Eye (tissue), 1 donor: ENCODE measurements around the gene METRN.
"Not testable (repeated sequence)": the region's sequence is repeated elsewhere in the genome, so short reads cannot be mapped to it uniquely, and the experiment has no call there.

ENCODE experiments used
- DNase-seq: peaks from one replicate; pipeline ENCODE4 v3.0.0-alpha.2; 2015

METRN gene

DNA sequence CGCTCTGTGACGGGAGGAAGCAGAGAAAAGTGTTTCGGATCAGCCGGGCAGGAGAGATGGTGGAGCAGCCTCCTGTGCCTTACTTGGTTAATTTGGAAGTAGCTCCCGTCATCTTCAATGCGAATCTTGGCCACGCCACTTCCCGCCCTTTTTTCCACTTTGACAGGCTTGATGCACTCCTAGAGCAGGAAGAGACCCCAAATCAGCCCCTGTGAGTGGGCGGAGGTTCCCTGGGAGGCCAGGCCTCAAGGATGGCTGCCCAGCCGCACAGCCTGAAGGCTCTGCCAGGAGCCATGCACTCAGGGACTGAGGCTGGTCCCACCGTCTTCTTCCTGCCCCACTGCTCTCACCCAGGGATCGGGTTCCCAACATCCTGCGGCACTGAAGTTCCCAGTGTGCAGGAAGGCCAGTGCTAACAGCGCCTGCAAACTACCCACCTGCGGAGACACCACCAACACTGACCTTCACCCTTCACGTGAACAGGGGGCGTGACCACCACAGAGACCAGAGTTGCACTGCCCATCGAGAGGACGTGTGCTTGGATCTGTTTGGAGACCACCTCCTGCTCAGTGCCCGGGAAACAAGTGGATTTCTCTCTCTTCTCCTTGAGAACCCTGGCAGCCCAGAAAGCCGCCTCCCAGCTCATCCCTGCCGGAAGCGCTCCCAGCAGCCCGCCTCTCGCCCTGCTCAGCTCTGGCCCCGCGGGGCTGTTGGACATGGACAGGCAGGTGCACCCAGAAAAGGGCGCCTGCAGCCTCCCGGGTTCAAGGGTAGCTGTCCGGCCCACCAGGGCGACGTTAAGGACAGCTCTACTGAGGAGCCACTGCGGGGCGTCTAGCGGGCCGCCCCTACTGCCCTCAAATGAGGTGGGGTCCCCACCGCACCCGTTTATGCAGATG is 24.9 kb downstream of the METRN start:
- no peak for DNase-seq

DNA sequence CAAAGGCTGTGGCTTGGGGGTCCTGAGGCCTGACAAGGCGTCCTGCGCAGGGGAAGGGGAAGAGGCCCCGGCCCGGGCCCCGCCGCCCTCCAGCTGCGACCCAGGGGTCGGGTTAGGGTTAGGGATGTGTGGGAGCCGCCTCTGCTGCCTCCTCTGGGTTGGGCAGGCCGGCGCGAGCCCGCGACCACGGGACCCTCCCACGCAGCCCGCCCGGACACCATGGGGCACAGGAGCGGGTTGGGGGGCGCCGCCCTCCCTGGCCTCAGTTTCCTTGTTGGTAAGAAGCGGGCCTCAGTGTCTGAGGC is 25.5 kb downstream of the METRN start:
- DNase-seq: no peak

DNA sequence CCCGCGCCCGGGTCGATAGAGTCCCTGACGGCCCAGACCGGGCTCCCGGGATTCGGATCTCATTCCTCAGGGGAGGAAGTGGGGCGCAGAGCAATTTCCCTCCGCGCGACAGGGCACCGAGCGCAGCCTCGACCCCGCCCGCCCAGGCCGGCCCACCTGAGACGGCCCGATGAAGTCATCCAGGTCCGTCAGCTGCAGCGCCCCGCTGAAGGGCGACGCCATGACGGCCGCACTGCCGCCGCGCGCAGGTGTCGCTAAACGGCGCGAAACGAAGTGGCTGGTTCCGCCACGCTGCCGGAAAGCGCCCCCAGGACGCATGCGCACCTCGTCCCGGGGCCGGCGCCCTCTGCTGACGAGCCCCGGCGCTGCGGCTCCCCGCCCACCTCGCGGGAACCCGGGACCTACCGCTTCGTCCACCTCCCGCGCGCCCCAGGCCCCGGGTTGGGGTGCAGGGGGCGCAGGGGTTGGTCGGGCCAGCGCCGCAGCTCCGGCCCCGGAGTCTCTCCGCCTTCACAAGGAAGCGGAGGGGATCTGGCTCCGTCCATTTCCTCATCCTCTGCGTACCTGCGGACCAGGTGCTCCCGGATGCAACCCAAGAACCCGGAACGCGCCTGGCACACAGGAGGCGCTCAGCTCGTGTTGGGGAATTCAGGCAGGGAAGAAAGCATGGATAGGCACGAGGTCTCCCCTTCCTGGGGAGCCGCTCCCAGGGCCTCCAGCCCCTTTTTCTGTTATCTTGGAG is 26.0 kb downstream of the METRN start, which contains the start of gene CIAO3:
TSS of gene CIAO3 (minus strand) at position 234 of the 742 bp plus-strand sequence. CDS start at position 222, 12 bp downstream.
- peak; percentile 95 for DNase-seq

DNA sequence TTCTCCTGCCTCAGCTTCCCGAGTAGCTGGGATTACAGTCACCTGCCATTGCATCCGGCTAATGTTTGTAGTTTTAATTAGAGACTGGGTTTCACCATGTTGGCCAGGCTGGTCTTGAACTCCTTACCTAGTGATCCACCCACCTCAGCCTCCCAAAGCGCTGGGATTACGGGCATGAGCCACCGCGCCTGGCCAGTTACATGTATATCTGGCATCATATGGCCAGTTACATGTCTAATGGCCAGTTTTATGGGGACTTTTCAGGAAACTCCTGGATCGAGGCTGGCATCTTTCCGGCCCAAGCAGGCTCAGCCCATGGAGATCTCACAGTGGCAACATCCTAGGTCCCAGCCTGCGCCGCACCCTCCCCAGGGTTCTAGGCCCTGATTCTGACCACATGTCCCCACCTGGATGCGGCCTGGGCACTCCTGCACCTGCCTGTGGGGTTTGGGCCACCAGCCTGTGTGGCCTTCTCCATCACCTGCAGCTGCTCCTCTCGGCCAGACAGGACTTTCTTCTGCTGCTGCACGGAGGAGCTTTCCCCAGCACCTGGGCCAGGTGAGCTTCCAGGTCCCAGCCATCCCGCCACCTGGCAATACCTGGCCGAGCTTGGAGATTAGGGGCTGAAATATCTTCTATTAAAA is 27.2 kb downstream of the METRN start:
- DNase-seq: no peak

DNA sequence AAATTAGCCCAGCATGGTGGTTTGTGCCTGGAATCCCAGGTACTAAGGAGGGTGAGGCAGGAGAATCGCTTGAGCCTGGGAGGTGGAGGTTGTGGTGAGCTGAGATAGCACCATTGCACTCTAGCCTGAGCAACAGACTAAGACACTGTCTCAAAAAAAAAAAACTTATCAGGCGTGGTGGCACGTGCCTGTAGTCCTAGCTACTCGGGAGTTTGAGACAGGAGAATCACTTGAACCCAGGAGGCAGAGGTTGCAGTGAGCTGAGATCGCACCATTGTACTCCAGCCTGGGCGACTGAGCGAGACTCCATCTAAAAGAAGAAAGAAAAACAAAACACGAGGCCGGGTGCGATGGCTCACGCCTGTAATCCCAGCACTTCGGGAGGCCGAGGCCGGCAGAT is 28.0 kb downstream of the METRN start:
- not testable (repeated sequence) for DNase-seq

DNA sequence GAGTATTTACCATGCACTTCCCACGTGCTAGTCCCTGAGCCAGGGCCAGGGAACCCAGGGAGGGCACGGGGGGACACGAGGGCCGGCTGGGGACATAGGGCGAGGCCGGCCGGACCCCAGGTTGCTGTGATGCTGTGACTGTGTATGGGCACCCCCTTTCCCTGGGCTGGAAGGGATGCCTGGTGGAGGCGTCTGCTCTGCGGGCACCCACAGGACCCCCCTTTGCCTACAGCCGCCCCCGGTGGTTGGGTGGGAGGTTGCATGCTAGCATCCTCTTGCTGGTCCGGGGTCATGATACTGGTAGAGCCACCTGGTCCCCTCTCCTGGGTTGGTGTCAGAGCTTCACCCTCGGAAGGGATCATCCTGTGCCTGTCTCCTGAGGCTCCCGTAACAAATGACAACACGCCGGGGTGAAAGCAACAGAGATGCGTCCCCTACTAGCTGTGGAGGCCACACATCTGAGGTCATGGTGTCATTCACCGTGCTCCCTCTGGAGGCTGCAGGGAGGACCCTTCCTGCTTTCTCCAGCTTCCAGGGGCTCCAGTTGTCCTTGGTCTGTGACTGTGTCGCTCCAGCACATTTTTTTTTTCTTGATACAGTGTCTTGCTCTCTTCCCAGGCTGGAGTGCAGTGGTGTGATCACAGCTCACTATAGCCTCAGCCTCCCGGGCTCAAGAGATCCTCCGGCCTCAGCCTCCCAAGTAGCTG is 29.0 kb downstream of the METRN start:
- no peak for DNase-seq

DNA sequence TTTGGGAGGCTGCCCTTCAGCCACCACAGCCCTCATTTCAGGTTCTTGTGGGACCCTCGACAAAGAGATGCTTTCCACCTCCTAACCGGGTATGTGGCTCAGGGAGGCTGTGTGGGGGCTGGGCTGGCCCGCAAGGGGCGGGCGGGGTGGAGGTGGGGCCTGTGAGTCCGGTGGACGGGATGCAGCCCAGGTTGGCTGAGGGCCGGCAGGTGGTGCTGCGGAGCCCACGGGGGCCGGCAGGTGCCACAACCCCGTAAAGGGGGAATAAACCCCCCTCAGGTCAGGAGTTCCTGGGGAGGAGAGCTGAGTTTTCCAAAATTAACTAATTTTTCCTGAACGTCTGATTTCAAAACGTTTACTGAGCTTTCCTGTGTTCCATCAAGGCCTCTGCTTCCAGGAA is 30.8 kb downstream of the METRN start:
- DNase-seq: no peak

DNA sequence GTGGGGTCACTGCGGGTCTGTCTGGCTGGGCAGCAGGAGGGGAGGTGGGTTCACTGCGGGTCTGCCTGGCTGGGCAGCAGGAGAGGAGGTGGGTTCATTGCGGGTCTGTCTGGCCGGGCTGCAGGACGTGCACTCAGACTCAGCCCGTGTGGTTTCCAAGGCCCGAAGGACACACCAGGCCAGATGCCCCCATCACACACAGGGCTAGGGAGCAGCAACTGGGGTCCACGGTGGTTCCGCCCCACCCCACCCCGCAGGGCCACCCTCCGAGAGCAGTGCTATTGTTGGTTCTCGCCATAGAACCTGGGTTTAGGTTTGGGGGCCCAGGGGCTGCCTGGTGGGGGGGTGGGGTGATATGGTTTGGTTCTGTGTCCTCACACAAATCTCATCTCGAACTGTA is 31.7 kb downstream of the METRN start:
- no peak for DNase-seq

DNA sequence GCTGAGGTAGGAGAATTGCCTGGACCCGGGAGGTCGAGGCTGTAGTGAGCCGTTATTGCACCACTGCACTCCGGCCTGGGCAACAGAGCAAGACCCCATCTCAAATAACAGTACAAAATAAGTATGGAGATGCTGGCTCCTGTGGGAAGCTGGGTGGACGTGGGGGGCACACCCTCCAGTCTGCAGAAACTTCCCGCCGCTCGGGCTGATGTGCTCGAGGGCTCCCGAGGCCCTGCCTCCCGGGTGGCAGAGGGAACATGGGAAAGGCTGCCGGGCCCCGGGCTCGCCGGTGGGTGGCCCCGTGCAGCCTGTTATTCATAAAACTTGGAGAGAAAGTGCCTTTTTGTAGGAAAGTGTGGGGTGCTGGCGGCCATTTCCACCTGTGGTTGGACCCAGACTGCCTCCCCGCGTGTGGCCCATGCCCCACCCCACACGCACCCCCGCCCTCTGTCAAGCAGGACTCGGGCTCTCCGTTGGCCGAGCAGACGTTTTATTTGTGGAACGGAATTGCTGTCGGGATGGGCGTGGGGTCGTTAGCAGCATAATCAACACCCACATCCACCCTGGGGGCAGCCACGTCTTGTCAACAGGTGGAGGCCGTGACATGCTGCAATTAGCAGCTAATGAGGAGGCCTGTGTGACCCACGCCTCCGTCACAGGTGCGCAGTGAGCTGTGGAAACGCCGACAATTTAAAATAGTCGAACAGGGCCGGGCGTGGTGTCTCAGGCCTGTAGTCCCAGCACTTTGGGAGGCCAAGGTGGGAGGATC is 33.2 kb downstream of the METRN start:
- no peak for DNase-seq

DNA sequence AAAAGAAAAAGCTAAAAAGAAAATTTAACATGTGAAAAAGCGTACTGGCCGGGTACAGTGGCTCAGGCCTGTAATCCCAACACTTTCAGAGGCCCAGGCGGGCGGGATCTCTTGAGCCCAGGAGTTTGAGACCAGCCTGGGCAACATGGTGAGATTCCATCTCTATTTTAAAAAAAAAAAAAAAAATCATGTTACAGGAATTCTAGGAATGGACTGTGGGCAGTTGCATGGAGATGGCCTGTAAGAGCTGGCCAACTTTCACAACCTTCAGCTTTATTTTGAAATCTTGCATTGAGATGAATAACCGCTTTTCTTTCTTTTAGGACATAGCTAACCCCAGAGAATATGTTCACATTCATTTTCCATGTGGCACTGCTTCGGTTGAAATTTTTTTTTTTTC is 34.1 kb downstream of the METRN start:
- DNase-seq: no peak

DNA sequence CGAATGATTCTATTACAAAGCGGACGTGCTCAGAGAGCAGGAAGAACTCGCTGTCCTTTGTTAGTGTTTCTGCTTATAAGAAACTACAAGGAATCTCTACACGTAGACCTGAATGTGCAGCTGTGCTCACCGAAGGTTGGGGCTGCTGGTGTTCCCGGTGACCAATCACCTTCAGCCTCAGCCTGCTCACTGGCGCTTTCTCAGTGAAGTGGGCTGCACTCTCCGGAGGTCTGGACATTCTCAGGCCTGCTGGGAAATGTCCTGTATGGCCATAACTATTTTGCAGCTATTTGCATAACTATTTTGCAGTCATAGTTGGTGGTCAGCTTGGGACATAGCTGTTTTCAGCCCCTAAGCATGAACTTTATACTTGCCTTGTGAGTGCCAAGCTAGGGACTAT is 35.6 kb downstream of the METRN start:
- DNase-seq: no peak

DNA sequence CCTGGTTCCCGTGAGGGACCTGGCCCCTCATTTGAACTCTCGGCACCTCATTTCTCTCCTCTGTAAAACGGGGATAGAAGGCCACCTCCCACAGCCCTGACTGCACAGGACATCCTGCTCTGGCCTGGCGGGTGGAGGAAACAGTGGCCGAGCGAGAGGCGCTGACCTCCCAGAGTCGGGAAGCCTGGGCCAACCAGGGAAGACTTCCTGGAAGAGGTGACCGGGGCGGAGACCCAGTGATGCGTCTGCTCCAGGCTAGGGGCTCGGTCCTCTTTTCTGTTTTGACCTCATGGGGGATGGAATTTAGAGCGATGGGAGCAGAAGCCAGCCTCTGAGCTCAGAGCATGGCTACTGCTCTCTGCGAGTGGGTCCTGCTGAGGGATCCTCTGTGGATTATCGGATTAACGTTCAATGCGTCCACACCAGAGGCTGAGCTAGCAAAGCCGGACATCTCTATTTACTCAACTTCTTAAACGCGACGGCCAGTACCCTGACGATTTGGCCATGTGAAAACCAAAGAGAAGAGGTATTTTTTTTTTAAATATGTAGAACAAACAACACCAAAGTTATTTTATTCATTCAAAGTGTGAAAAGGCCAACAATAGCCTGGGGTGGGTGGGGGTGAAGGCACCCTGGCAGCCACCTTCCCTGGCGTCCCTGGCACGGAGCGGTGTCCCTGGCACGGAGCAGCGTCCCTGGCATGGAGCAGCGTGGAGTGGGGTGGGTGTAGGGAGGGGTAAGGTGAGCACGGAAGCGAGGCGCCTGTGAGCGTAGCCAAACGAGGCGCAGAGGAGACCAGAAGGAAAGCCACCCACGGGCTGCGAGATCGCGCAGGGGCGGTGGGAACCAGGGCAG is 36.5 kb downstream of the METRN start:
- DNase-seq: no peak

DNA sequence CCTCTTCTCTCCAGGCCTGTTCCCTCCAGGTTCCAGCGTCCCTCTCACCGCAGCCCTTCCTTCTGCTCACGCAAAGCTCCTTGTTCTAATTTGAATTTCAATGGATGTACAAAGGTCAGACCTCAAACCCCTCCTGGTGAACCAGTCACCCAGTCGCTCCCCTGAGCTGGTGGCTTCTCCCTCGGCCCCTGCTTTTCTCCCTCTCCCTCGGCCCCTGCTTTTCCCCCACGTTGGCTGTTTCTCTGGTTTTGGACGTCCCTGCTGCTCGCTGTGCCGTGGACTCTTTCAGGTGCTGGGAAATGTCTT is 37.0 kb downstream of the METRN start:
- DNase-seq: no peak

DNA sequence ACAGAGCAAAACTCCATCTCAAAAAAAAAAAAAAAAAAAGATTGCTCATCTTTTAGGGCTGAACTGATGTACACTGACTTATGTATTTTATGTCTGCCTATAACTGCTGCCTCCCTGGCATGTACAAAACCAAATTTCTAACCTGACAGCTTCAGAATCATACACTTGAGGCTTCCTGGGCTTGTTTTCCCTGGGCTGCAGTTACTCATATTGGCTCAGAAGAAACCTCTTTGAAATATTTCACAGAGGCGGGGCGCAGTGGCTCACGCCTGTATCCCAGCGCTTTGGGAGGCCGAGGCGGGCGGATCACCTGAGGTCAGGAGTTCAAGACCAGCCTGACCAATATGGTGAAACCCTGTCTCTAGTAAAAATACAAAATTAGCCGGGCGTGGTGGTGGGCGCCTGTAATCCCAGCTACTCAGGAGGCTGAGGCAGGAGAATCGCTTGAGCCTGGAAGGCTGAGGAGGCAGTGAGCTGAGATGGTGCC is 39.2 kb downstream of the METRN start:
- DNase-seq: not testable (repeated sequence)

DNA sequence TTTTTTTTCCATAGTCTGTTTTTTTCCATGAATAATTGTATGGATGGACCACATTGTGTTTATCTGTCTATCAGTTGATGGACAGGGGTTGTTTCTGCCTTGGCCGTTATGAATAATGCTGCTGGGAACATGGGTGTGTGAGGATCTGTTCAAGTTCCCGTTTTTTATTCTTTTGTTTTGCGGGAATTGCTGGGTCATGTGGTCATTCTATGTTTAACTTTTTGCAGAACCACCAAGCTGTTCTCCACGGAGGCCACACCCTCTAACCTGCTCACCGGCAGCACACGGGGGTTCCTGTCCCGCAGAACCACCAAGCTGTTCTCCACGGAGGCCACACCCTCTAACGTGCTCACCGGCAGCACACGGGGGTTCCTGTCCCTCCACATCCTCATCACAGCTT is 39.7 kb downstream of the METRN start:
- no peak for DNase-seq

DNA sequence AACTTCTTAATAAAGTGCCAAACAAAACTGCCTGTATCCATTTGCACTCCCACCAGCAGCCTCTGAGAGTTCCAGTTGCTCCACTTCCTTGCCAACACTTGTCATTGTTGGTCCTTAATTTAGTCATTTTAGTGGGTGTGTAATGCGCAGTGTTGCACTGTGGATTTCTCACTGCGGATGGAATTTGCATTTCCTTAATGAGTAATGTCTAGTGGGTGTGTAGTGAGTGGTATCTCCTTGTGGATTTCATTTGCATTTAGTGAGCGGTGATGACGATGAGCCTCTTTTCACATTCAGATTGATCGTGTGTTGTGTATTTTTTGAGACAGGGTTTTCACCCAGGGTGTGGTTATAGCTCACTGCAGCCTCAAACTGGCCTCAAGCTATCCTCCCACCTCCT is 41.5 kb downstream of the METRN start:
- DNase-seq: no peak

DNA sequence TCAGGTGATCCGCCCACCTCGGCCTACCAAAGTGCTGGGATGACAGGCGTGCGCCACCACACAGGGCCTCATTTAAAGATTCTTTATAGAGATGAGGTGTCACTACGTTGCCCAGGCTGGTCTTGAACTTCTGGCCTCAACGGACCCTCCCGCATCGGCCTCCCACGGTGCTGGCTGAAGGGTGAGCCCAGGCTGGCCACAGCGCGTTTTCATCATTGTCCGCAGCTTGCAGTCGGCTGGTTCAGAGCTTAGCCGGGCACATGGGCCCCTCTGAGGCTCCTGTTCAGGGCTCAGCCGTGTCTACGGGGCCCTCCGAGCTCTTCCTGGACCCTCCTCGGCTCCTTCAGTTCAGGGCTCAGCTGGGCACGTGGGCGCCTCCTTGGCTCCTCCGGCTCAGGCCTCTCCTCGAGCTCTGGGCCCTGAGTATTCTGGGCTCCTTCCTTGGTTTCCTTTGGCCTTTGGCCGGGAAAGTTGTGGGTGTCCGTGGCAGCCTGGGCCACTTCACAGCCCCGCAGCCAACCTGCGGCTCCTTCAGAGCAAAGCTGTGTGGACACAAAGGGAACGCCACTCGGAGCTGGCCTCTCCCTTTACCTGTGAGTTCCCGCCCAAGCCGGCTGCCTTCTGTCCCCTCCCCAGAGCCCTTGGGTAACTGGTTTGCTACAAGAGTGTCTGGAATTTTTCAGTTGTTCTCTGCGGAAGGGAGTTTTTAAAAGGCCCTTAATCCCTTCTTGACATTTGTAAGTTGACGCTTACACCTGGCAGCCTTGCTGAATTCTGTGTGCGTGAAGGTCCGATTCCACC is 44.4 kb downstream of the METRN start:
- no peak for DNase-seq

DNA sequence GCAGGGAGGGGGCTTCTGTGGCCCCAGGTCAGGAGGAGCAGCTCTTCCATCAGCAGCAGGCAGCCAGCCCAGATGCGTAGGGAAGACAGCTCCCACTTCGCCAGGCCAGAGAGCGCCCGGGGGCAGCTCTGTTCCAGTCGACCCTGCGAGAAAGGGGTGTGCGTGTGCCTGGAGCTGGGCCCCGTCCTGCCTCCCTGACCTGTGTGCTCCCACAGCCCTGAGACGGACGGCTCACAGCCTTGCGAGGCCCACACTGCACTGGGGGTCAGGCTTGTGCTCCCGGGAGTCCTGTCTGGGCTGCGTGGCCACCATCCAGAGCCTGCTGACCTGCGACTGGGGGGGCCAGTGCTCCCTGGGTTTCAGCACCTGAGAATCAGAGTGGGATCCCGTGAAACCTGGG is 45.1 kb downstream of the METRN start:
- no peak for DNase-seq

DNA sequence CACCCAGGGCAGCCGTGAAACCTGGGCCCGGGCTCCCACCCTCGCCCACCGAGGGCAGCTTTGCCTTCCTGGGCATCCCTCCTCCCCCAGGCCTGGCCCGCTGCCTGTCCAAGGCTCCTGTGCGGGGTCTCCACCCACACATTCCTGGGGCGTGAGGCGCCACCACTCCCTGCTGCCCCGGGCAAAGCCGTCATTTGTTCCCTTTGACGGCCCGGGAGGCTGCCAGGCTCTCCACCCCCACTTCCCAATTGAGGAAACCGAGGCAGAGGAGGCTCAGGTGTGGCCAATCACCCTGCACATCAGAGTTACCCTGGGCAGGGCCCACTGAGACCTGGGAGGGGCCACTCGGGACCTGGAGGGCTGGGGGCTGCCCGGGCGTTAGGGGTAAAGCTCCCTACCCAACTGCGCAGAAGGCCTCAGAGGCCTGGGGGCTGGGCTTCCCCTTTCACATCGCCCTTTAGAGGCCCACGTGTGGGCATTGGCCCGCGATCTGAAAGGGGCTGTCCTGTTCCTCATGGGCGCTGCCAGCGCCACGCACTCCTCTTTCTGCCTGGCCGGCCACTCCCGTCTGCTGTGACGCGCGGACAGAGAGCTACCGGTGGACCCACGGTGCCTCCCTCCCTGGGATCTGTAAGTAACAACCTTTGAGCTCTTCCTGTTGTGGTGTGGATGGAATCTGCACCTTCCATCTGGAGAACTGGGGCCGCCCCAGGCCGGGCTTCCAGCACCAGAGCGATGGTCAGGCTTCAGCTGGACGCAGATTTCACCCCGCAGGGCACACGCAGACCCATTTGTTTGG is 45.8 kb downstream of the METRN start, which contains the start of gene MSLN:
TSS of gene MSLN (plus strand) at position 190 of the 799 bp plus-strand sequence. CDS start 1,947 bp downstream, outside the sequence.
- DNase-seq: no peak
